Right atrium auricular region (tissue), 2 donors: ENCODE data around the gene WNK1. TPM values are rescaled to one million over a fixed set of nuclear protein-coding genes. Genes with fewer than 3 reads are reported as not detected.
"Not testable (repeated sequence)": the region's sequence is repeated elsewhere in the genome, so short reads cannot be mapped to it uniquely, and the experiment has no call there.

Experiments used
- DNase-seq: peaks from one replicate; pipeline ENCODE4 v3.0.0-alpha.2; 2019; ENCODE audit warnings: low spot score
- H3K27ac ChIP-seq, 2 donors: fragments of 200-600 bp; sonication (generic); 1 replicate in 1 of 2; 2 replicates in 1 of 2; pipeline ENCODE4 v1.5.1; 2016 to 2019
- H3K27me3 ChIP-seq, 2 donors: fragments of 200-600 bp; sonication (generic); one replicate each; pipeline versions ENCODE4 v1.5.1 to v1.6.0; 2017 to 2019
- H3K36me3 ChIP-seq: fragments of 200-600 bp; sonication (generic); one replicate; pipeline ENCODE4 v1.5.1; 2016
- H3K4me1 ChIP-seq, 2 donors: fragments of 200-600 bp; sonication (generic); one replicate each; pipeline versions ENCODE4 v1.5.1 to v1.6.0; 2017 to 2019
- H3K4me3 ChIP-seq, 2 donors: fragments of 200-600 bp; sonication (generic); 1 replicate in 1 of 2; 2 replicates in 1 of 2; pipeline ENCODE4 v1.5.1; 2017 to 2019; ENCODE audit warnings: mild to moderate bottlenecking in 1 of 2, moderate library complexity in 1 of 2
- H3K9me3 ChIP-seq, 2 donors: fragments of 200-600 bp; sonication (generic); one replicate each; pipeline ENCODE4 v1.5.1; 2019
- total RNA-seq, 2 donors: library from RNA; depleted of rRNA; stranded (reverse); fragments of >200 nt; gene quantifications; one replicate each; pipeline ENCODE4 v1.1.0, GENCODE V29; 2016
- TF ChIP-seq, protein P1 (sequence below), 2 donors: fragments of 200-600 bp; sonication (generic); IDR thresholded peaks; one replicate each; pipeline ENCODE4 v1.5.1; 2019; ENCODE audit warnings: antibody characterized with exemption in 2 of 2

The WNK1 gene
- total RNA-seq, 2 donors from 2014 or later: 195 to 215 TPM

DNA sequence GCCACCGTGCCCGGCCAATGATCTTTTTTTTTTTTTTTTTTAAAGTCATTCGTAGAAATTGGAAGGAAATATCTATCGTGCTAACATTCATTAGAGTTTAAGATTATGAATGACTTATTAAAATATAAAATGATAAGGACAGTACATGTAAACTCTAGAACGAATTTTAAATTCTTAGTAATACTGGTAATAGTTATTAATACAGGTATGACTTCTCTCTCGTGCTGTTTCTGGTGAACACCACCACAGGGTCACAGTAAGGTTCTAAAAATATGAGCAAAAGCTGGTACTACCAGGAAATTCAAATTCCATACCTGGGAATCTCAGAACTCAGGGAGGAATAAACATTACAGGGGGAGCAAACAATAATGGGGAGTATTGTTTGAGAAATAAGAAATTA, 26.2 kb downstream of the WNK1 start:
- TF ChIP-seq, protein P1, sequence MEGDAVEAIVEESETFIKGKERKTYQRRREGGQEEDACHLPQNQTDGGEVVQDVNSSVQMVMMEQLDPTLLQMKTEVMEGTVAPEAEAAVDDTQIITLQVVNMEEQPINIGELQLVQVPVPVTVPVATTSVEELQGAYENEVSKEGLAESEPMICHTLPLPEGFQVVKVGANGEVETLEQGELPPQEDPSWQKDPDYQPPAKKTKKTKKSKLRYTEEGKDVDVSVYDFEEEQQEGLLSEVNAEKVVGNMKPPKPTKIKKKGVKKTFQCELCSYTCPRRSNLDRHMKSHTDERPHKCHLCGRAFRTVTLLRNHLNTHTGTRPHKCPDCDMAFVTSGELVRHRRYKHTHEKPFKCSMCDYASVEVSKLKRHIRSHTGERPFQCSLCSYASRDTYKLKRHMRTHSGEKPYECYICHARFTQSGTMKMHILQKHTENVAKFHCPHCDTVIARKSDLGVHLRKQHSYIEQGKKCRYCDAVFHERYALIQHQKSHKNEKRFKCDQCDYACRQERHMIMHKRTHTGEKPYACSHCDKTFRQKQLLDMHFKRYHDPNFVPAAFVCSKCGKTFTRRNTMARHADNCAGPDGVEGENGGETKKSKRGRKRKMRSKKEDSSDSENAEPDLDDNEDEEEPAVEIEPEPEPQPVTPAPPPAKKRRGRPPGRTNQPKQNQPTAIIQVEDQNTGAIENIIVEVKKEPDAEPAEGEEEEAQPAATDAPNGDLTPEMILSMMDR (IDR thresholded peaks at IDR 0.05): no peak
- DNase-seq: no peak
- Histone ChIP-seq H3K36me3 (no peaks in the 10 kb centered on the region), H3K9me3 (no peaks in the 10 kb centered on the region), H3K4me3 (no peak overlapping the region), H3K27ac (no peak overlapping the region), H3K27me3 (no peaks in the 10 kb centered on the region), H3K4me1 (peaks cover 0 to 73% of the 10 kb centered on the region in 2 donors)

DNA sequence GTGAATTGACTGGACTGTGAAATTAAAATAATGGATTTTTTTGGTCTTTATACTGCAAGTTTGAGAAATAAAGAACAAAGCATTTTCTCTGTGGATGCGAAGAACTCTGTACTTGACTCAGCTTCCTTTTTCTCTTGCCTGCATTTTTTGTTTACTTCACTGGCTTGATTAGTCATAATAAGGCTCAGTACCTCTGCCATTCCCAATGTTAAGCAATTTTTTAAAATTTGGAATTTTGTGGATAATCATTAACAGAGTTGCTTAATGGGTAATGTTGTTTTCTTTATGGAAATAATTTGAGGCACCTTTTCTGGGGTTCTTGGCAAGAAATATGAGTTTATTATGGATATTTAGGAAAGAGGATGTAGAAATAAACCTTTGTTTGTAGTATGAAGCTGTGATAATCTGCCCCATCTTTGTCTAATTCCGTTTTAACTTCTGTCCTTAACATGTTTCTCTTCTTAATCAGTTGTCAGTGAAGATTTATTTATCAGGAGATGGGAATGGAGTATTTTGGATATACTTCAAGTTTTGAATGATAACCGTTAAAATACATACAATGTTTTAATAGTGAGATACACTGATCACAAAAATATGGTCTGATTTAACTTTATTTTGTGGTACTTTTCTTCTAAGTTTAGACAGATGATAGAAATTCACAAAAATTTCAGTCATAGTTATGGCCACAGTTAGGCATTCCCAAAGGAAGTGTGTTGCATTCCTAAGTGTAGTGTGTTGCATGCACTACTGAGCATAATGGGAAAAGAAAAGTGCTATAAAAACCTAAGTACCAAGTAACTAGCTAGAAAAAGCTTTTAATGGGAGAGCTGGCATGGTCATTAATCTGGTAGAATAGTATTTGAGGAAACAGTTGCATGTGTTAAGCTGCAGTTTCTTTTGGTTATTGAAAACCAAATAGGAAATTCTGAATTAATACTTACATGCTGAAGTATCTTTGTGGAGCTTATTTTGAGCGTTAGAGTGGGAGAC, 27.7 kb downstream of the WNK1 start:
- peak overlapping the region in 1 of 2 donors; percentile 35 for H3K27ac ChIP-seq
- TF ChIP-seq, protein P1 (IDR thresholded peaks at IDR 0.05): no peak
- H3K27me3 ChIP-seq: no peaks in the 10 kb centered on the region
- H3K4me3 ChIP-seq: no peak overlapping the region
- no peaks in the 10 kb centered on the region for H3K9me3 ChIP-seq
- H3K4me1 ChIP-seq: peaks cover 0 to 61% of the 10 kb centered on the region in 2 donors
- no peak for DNase-seq
- no peaks in the 10 kb centered on the region for H3K36me3 ChIP-seq

DNA sequence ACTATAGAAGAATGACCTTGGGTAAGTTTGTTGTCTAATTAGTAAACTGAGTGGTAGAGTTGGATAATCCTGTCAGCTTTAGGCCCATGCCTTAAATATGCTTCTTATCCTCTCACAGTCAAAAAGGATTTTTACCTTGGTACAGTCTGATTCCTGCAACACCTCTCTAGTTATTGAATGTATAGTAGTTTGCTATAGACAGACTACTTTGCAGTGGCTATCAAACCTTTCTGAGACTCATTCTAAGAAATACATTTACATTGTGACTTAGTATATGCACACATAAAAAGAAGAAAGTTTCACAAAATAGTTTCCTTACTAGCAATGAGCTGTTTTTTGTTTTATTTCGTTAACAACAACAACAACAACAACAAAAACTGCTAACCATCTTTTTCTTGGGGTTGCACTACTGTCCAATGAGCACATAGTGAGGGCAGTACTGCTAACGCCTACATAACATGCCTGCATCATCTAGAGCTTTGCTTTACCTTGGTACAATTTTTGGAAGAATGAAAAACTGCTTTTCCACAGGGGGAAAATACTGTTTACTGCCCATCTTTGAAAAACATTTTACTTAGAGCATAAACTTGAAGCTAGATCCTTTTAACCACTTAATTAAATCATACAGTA, 28.5 kb downstream of the WNK1 start:
- Histone ChIP-seq H3K27ac (no peak overlapping the region), H3K36me3 (no peaks in the 10 kb centered on the region), H3K9me3 (no peaks in the 10 kb centered on the region), H3K4me1 (peaks cover 0 to 59% of the 10 kb centered on the region in 2 donors), H3K27me3 (no peaks in the 10 kb centered on the region), H3K4me3 (no peak overlapping the region)
- TF ChIP-seq, protein P1 (IDR thresholded peaks at IDR 0.05): no peak
- DNase-seq: no peak

DNA sequence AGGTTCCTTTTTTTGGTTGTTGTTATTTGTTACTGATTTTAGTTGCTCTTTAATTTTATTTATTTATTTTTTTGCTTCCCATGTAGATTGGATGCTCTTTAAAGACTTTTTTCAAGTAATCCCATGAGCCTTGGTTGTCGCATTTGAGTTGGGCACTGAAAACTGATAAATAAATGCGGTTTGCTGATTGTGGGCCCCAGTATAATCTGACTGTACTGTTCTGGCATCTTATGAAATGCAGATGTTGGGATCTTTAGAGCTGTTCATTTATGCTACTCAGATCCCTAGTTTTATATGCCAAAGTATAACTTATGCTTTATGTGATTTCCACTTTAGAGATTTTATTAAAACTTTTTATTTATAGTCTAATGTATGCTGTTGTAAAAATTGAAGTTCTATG, 33.3 kb downstream of the WNK1 start:
- TF ChIP-seq, protein P1 (IDR thresholded peaks at IDR 0.05): no peak
- H3K36me3 ChIP-seq: no peaks in the 10 kb centered on the region
- H3K9me3 ChIP-seq: no peaks in the 10 kb centered on the region
- H3K27ac ChIP-seq: no peak overlapping the region
- H3K4me3 ChIP-seq: no peak overlapping the region
- H3K27me3 ChIP-seq: no peaks in the 10 kb centered on the region
- DNase-seq: no peak
- H3K4me1 ChIP-seq: peaks cover 0 to 69% of the 10 kb centered on the region in 2 donors

DNA sequence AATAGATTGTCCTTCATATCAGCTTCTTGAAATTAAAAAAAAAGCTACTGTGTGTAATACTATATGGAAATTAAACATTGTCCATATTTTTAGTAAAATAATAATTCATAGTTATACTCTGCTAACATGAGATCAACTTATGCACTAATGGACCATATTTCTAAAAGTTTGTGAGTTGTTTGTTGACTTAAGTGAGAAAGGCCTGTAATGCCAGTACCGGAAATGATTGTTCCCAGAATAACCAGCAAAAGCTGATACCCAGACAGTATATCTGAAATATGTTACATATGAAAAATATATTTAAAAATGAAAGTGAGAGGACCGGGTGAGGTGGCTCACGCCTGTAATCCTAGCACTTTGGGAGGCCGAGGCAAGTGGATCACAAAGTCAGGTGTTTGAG, 35.9 kb downstream of the WNK1 start:
- H3K9me3 ChIP-seq: no peaks in the 10 kb centered on the region
- H3K27ac ChIP-seq: no peak overlapping the region
- TF ChIP-seq, protein P1 (IDR thresholded peaks at IDR 0.05): no peak
- peaks cover 0 to 68% of the 10 kb centered on the region in 2 donors for H3K4me1 ChIP-seq
- DNase-seq: no peak
- no peaks in the 10 kb centered on the region for H3K36me3 ChIP-seq
- H3K4me3 ChIP-seq: no peak overlapping the region
- H3K27me3 ChIP-seq: no peaks in the 10 kb centered on the region

DNA sequence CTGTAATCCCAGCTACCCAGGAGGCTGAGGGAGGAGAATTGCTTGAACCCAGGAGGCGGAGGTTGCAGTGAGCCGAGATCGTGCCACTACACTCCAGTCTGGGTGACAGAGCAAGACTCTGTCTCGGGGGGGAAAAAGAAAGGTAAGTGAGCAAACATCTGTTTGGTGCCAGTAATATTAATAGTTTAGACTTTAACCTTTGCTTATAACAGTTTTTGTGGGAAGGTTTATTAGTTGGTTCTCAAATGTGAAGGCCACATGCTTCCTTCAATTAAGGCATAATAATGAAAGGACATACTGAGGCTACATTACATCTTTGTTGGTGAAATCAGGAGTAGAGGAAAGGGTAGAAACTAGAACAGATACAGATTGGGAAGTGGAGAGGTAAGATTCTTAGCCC, 36.4 kb downstream of the WNK1 start:
- H3K36me3 ChIP-seq, H3K27ac ChIP-seq, H3K4me3 ChIP-seq, H3K27me3 ChIP-seq, DNase-seq, H3K9me3 ChIP-seq: not testable (repeated sequence)
- H3K4me1 ChIP-seq: peaks cover 0 to 73% of the 10 kb centered on the region in 2 donors
